GM10248 (cell line): ENCODE measurements around the gene SMARCAD1.

ENCODE experiments used
- CTCF ChIA-PET: fragments of 300-600 bp; sonication (Branson Sonifier 250); formaldehyde crosslinking; extraction: SDS; loops from one replicate; lab custom pipeline; 2021; ENCODE audit warnings: antibody characterized with exemption; lab: Yijun Ruan, JAX
- POLR2A ChIA-PET: fragments of 350-650 bp; sonication (Branson Sonifier 250); formaldehyde crosslinking; extraction: SDS; loops from one replicate; lab custom pipeline; 2020; ENCODE audit warnings: antibody characterized with exemption; lab: Yijun Ruan, JAX
- DNase-seq: peaks from one replicate; pipeline ENCODE4 v3.0.0; 2012; ENCODE audit errors: extremely low spot score
- CTCF ChIP-seq: IDR thresholded peaks from 2 replicates; pipeline ENCODE4 v1.5.1; 2012; ENCODE audit warnings: mild to moderate bottlenecking, low read depth; ENCODE audit errors: extremely low read depth, missing control alignments, control extremely low read depth

The SMARCAD1 gene

GRCh38 chr4:94202769-94203168, 4.9 kb upstream of the SMARCAD1 start:
- TF ChIP-seq CTCF: no peak
- POLR2A ChIA-PET: no interaction called here
- DNase-seq: no peak
- CTCF ChIA-PET: no interaction called here

- DNase-seq: no peak
- ChIA-PET POLR2A (no interaction called here), CTCF (interaction anchor here (1.8 kb wide), 1 partner anchor 95 kb away, joined by 4 read pairs; no protein-coding TSS in a partner anchor)
- TF ChIP-seq CTCF: no peak
These were observed 601 bp downstream of the SMARCAD1 start for GRCh38 chr4:94208266-94208665.

GRCh38 chr4:94208918-94209317, 1.3 kb downstream of the SMARCAD1 start:
- DNase-seq: no peak
- TF ChIP-seq CTCF: no peak
- CTCF ChIA-PET: interaction anchor here (1.3 kb wide), 1 partner anchor 16 kb away, joined by 3 read pairs; no protein-coding TSS in a partner anchor
- POLR2A ChIA-PET: no interaction called here

GRCh38 chr4:94211861-94212260, 4.2 kb downstream of the SMARCAD1 start:
- CTCF ChIA-PET: no interaction called here
- no peak for DNase-seq

GRCh38 chr4:94214703-94215319, 7.1 kb downstream of the SMARCAD1 start:
- ChIA-PET POLR2A (no interaction called here), CTCF (no interaction called here)
- TF ChIP-seq CTCF: no peak
- no peak for DNase-seq

More at GRCh38 chr4:94211861-94212260, 4.2 kb downstream of the SMARCAD1 start:
- no peak for TF ChIP-seq CTCF
- POLR2A ChIA-PET: no interaction called here

- POLR2A ChIA-PET: no interaction called here
These were observed 8.7 kb downstream of the SMARCAD1 start for GRCh38 chr4:94216394-94216793.

More at GRCh38 chr4:94216394-94216793, 8.7 kb downstream of the SMARCAD1 start:
- CTCF ChIA-PET: no interaction called here
- TF ChIP-seq CTCF: no peak
- no peak for DNase-seq
